RWPE1 (cell line): ENCODE data around the gene NPAS4.
A peak's percentile ranks its signal among the peaks of the same experiment; 100 is the strongest.

ENCODE experiments used
- CTCF ChIA-PET: fragments of 350-600 bp; sonication (Branson Sonifier 250); formaldehyde crosslinking; extraction: SDS; loops from one replicate; lab custom pipeline; 2021; lab: Yijun Ruan, JAX
- POLR2A ChIA-PET: fragments of 400-600 bp; formaldehyde crosslinking; extraction: SDS; loops from one replicate; lab custom pipeline; 2020; ENCODE audit warnings: antibody characterized with exemption; ENCODE audit not compliant: low non-redundant PET; lab: Yijun Ruan, JAX
- DNase-seq: peaks from one replicate; pipeline ENCODE4 v3.0.0; 2012; ENCODE audit warnings: low spot score
- H3K27ac ChIP-seq: fragments of 450-650 bp; 2 replicates; pipeline ENCODE4 v1.5.1; 2017
- TF ChIP-seq, protein P1 (sequence below): fragments of 450-650 bp; conservative IDR thresholded peaks from 2 replicates; pipeline ENCODE4 v1.5.1; 2017; ENCODE audit warnings: low read depth, mild to moderate bottlenecking

NPAS4 gene

DNA sequence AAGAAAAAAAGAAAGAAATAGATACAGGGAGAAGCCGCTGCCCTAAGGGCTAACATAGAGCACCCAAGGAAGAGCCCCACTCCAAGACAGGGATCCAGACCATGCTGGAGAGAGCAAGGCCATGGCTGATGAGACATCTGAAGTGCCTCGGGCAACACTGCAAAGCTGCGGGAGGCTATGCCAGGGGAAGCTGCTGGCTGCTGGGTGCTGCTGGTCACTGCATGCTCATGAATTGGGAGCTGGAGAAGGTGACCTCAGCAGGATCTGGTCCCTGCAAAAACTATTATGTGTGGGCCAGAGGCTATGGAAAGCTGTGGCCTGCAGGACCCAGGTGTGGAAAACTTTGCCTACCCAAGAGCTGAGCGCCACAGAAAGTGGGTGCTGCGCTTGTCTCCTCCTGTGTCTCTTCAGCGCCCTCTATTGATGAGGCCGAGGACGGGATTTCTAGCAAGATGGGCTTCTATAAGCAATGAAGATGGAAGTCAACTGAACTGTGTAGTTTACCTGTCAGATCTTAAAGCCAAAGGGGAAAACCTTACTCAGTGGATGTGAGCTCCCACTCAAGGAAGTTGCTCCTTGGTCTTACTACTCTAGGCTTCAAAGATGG is 32.0 kb upstream of the NPAS4 start:
- H3K27ac ChIP-seq = no peak overlapping the region
- CTCF ChIA-PET = interaction anchor here (0.5 to 2.2 kb wide), 17 partner anchors 10 to 507 kb away, joined by 3 to 18 read pairs (median 4); partner anchors contain the start of genes BRMS1 and RIN1
- TF ChIP-seq, protein P1, sequence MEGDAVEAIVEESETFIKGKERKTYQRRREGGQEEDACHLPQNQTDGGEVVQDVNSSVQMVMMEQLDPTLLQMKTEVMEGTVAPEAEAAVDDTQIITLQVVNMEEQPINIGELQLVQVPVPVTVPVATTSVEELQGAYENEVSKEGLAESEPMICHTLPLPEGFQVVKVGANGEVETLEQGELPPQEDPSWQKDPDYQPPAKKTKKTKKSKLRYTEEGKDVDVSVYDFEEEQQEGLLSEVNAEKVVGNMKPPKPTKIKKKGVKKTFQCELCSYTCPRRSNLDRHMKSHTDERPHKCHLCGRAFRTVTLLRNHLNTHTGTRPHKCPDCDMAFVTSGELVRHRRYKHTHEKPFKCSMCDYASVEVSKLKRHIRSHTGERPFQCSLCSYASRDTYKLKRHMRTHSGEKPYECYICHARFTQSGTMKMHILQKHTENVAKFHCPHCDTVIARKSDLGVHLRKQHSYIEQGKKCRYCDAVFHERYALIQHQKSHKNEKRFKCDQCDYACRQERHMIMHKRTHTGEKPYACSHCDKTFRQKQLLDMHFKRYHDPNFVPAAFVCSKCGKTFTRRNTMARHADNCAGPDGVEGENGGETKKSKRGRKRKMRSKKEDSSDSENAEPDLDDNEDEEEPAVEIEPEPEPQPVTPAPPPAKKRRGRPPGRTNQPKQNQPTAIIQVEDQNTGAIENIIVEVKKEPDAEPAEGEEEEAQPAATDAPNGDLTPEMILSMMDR = peak; percentile 86
- POLR2A ChIA-PET = no interaction called here
- peak; percentile 42 for DNase-seq

DNA sequence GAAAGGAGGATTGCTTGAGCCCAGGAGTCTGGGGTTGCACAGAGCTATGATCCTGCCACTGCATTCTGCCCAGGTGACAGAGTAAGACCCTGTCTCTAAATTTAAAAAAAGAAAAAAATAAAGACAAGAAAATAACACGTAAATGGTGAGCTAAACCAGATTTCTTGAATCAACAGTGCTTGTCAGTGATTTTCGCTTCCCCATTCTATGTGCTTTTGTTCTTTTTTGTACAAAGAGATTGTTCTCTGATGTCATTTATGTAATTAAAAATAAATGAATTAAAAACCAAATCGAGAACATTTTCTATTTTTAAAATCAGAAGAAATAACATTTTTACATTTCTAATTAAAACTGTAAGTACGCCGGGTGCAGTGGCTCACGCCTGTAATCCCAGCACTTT is 29.5 kb upstream of the NPAS4 start:
- no peak for DNase-seq
- H3K27ac ChIP-seq = no peak overlapping the region
- POLR2A ChIA-PET = no interaction called here
- CTCF ChIA-PET = interaction anchor here (0.7 to 1.2 kb wide), 2 partner anchors 80 to 301 kb away, joined by 3 to 4 read pairs; no protein-coding TSS in a partner anchor
- TF ChIP-seq, protein P1 = no peak

DNA sequence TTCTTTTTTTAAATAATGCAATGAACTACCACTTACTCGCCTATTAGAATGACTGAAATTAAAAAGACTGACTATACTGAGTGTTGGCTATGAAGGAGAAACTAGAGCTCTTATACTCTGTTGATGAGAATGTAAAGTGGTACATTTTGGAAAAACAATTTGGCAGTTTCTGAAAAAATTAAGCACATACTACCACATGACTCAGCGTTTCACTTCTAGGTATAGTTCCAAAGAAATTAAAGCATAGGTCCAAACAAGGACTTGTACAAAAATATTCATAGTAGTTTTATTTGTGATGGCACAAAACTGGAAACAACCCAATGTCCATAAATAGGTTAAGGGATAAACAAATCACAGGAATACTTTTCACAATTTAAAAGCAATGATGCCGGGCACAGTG is 26.9 kb upstream of the NPAS4 start:
- POLR2A ChIA-PET = no interaction called here
- DNase-seq = no peak
- CTCF ChIA-PET = interaction anchor here (1.0 kb wide), 1 partner anchor 82 kb away, joined by 3 read pairs; no protein-coding TSS in a partner anchor
- H3K27ac ChIP-seq = no peak overlapping the region
- TF ChIP-seq, protein P1 = no peak

DNA sequence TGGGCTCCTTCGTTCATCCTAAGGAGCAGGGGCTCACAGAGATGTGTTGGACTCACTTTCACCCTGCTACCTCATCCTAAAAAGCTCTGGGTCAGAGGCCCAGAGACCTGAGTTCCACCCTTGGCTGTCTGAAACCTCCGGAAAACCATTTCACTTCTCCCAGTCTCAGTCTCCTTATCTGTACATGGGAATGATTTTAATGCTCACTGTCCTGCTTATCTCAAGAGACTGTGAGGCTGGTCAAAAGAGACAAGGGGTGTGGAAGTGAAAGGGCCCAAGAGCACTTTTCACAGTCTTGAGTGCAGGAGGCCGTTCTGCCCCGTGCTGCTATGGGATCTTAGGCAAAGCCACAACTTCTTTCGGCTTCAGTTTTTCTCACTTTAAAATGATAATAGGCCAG is 13.2 kb upstream of the NPAS4 start:
- POLR2A ChIA-PET = no interaction called here
- CTCF ChIA-PET = interaction anchor here (0.6 to 1.4 kb wide), 6 partner anchors 10 to 866 kb away, joined by 3 to 6 read pairs (median 4); no protein-coding TSS in a partner anchor
- H3K27ac ChIP-seq = no peak overlapping the region
- TF ChIP-seq, protein P1 = no peak
- no peak for DNase-seq

DNA sequence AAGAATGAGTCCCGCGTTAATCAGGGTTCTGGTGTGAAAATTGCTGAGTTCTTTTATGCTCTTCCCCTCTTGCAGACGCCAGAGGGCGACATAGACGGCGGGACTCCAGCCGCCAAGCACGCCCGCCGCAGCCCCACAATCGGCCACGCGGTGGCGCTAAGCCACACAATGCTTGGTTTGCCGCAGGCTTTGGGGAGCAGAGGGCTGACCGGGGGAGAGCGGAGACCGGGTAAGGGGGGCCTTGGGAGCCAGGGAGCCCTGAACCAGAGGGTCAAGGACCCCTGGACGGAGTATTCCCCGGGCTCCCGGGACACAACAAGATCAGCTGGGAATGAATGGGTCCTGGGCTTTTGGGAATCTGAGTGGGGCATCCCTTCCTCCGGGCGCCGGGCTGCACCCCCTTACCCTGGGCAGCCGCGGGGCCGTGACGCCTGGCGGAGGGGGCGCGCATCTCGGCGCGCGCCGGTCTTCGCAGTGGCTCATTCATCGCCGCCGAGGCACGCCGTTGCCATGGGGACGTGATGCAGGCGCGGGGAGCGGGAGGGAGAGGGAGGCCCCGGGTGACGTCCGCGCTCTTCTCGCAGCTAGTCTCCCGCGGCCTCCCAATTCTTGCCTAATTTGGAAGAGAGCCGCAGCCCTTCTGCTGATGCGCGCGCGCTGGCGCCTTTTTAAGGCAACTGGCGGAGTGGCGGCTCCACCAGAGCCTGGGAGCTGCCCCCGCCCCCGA is 12.2 kb upstream of the NPAS4 start:
- H3K27ac ChIP-seq = no peak overlapping the region
- POLR2A ChIA-PET = no interaction called here
- DNase-seq = peak; percentile 89
- CTCF ChIA-PET = interaction anchor here (0.5 to 1.7 kb wide), 23 partner anchors 9 to 965 kb away, joined by 3 to 11 read pairs (median 4); partner anchors contain the start of genes MRPL11 and RBM4B
- TF ChIP-seq, protein P1 = peak; percentile 99

DNA sequence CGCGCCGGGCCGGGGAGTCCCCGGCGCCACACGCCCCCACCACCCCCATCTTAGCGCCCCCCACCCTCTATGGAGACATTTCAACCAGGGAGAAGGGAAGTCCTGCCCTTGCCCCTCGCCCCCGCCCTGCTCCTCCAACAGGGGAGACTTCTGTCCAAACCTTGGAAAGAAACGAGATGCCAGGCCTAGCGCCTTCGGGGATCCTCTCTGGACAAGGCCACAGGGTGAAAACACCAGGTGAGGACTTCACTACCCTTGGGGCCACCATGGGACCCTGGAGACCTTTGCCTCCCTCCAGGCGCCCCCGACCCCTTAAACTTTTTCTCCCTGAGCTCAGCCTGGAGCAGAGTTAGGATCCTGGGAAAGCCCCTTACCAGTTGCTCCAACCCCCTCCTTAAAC is 11.6 kb upstream of the NPAS4 start:
- ChIA-PET CTCF (interaction anchor here (0.5 to 2.2 kb wide), 24 partner anchors 9 to 965 kb away, joined by 3 to 13 read pairs (median 4); partner anchors contain the start of genes MRPL11 and RBM4B), POLR2A (no interaction called here)
- no peak for DNase-seq
- TF ChIP-seq, protein P1 = no peak
- no peak overlapping the region for H3K27ac ChIP-seq
